ENCODE measurements around the gene VANGL1. TPM values are rescaled to one million over a fixed set of nuclear protein-coding genes. Genes with fewer than 3 reads are reported as not detected.

VANGL1 gene
- total RNA-seq, 2 experiments from 2014 or later, result 1.9 to 2.7 TPM

GRCh38 chr1:115660151-115660550 is 18.4 kb downstream of the VANGL1 start:
- POLR2A ChIA-PET, result no interaction called here
- intact Hi-C loops (cut with micrococcal nuclease), result no loop called here
- H3K9me3 Mint-ChIP-seq, result no peaks in the 10 kb centered on the region
- DNase-seq (no peak), ATAC-seq (no peak)
- H3K36me3 Mint-ChIP-seq (ENCODE audit: low read depth), result no peaks in the 10 kb centered on the region
- no peak overlapping the region for H3K27ac Mint-ChIP-seq
- peaks cover 2% of the 10 kb centered on the region for H3K27me3 Mint-ChIP-seq
- CTCF ChIA-PET, result interaction anchor here (1.2 kb wide), 1 partner anchor 52 kb away, joined by 3 read pairs; no protein-coding TSS in a partner anchor
- H3K4me3 Mint-ChIP-seq, result no peak overlapping the region
- no peak for TF ChIP-seq CTCF (IDR thresholded peaks at IDR 0.05)
- peaks cover 2% of the 10 kb centered on the region for H3K4me1 Mint-ChIP-seq (ENCODE audit: low read depth)

- ChIA-PET POLR2A (no interaction called here), CTCF (interaction anchor here (1.2 kb wide), 1 partner anchor 53 kb away, joined by 3 read pairs; no protein-coding TSS in a partner anchor)
- intact Hi-C loops (cut with micrococcal nuclease), result no loop called here
- Mint-ChIP-seq H3K27ac (no peak overlapping the region), H3K36me3 (ENCODE audit: low read depth) (no peaks in the 10 kb centered on the region), H3K4me3 (no peak overlapping the region), H3K9me3 (no peaks in the 10 kb centered on the region), H3K27me3 (peaks cover 2% of the 10 kb centered on the region), H3K4me1 (ENCODE audit: low read depth) (no peaks in the 10 kb centered on the region)
- no peak for TF ChIP-seq CTCF (IDR thresholded peaks at IDR 0.05)
- ATAC-seq, result no peak
- no peak for DNase-seq
Measured at GRCh38 chr1:115661157-115661556, 19.4 kb downstream of the VANGL1 start.

GRCh38 chr1:115665319-115666096 is 23.7 kb downstream of the VANGL1 start:
- CTCF ChIA-PET, result interaction anchor here (0.7 kb wide), 1 partner anchor 68 kb away, joined by 3 read pairs; no protein-coding TSS in a partner anchor
- POLR2A ChIA-PET, result no interaction called here
- no peak overlapping the region for H3K4me3 Mint-ChIP-seq
- no peaks in the 10 kb centered on the region for H3K9me3 Mint-ChIP-seq
- intact Hi-C loops (cut with micrococcal nuclease), result no loop called here
- no peak overlapping the region for H3K27ac Mint-ChIP-seq
- H3K27me3 Mint-ChIP-seq, result no peaks in the 10 kb centered on the region
- DNase-seq (no peak), ATAC-seq (no peak)
- H3K36me3 Mint-ChIP-seq (ENCODE audit: low read depth), result peaks cover 2% of the 10 kb centered on the region
- TF ChIP-seq CTCF (IDR thresholded peaks at IDR 0.05), result no peak
- H3K4me1 Mint-ChIP-seq (ENCODE audit: low read depth), result peaks cover 4% of the 10 kb centered on the region

- H3K27me3 Mint-ChIP-seq, result no peaks in the 10 kb centered on the region
Measured at GRCh38 chr1:115666206-115666605, 24.4 kb downstream of the VANGL1 start.

More at GRCh38 chr1:115666206-115666605, 24.4 kb downstream of the VANGL1 start:
- peaks cover 2% of the 10 kb centered on the region for H3K36me3 Mint-ChIP-seq (ENCODE audit: low read depth)
- H3K9me3 Mint-ChIP-seq, result no peaks in the 10 kb centered on the region
- ATAC-seq, result no peak
- peaks cover 4% of the 10 kb centered on the region for H3K4me1 Mint-ChIP-seq (ENCODE audit: low read depth)
- intact Hi-C loops (cut with micrococcal nuclease), result no loop called here
- no peak for TF ChIP-seq CTCF (IDR thresholded peaks at IDR 0.05)
- ChIA-PET CTCF (interaction anchor here (0.7 kb wide), 1 partner anchor 68 kb away, joined by 3 read pairs; no protein-coding TSS in a partner anchor), POLR2A (no interaction called here)
- no peak overlapping the region for H3K4me3 Mint-ChIP-seq
- no peak overlapping the region for H3K27ac Mint-ChIP-seq
- DNase-seq, result no peak
